Gastroesophageal sphincter (tissue), 4 donors: Measurements from ENCODE around the gene RIT1. TPM values are rescaled to one million over a fixed set of nuclear protein-coding genes. Genes with fewer than 3 reads are reported as not detected.

ENCODE experiments used
- ATAC-seq: fragments of 150-250 bp; one replicate; pipeline ENCODE4 v1.9.1; 2016; ENCODE audit warnings: mild to moderate bottlenecking, moderate library complexity
- H3K27ac ChIP-seq, 4 donors: fragments of 200-600 bp; sonication (generic) in 3 of 4; 1 replicate in 3 of 4; 2 replicates in 1 of 4; pipeline ENCODE4 v1.5.1; 2016 to 2019
- H3K27me3 ChIP-seq: fragments of 200-600 bp; sonication (generic); one replicate; pipeline ENCODE4 v1.5.1; 2019
- H3K36me3 ChIP-seq, 2 donors: fragments of 200-600 bp; sonication (generic); one replicate each; pipeline ENCODE4 v1.5.1; 2019; ENCODE audit warnings: control low read depth in 1 of 2
- H3K4me1 ChIP-seq, 3 donors: fragments of 200-600 bp; sonication (generic); 1 replicate in 2 of 3; 2 replicates in 1 of 3; pipeline ENCODE4 v1.5.1; 2016 to 2019; ENCODE audit warnings: control low read depth in 2 of 3
- H3K4me3 ChIP-seq, 2 donors: fragments of 200-600 bp; sonication (generic); one replicate each; pipeline ENCODE4 v1.5.1; 2019; ENCODE audit warnings: mild to moderate bottlenecking in 1 of 2, moderate library complexity in 1 of 2
- H3K9me3 ChIP-seq, 3 donors: fragments of 200-600 bp; sonication (generic); one replicate each; pipeline ENCODE4 v1.5.1; 2017 to 2019; ENCODE audit warnings: control low read depth in 2 of 3
- EP300 ChIP-seq: sonication (generic); formaldehyde crosslinking; IDR thresholded peaks from one replicate; pipeline ENCODE4 v1.6.1; 2017; ENCODE audit warnings: antibody characterized with exemption, mild to moderate bottlenecking
- POLR2A ChIP-seq, 2 donors: fragments of 450-650 bp; IDR thresholded peaks; one replicate each; pipeline ENCODE4 v1.6.1; 2017; ENCODE audit warnings: antibody characterized with exemption in 2 of 2, mild to moderate bottlenecking in 2 of 2, moderate library complexity in 1 of 2
- POLR2AphosphoS5 ChIP-seq: sonication (generic); formaldehyde crosslinking; IDR thresholded peaks from one replicate; pipeline ENCODE4 v1.6.1; 2017; ENCODE audit warnings: antibody characterized with exemption
- WGBS, 2 donors: methylation state at CpG; one replicate each; pipeline ENCODE4 v1.1.5; 2018; ENCODE audit warnings: low coverage in 1 of 2; 5-methylcytosine and 5-hydroxymethylcytosine counted together
- total RNA-seq, 4 donors: library from RNA; depleted of rRNA; stranded (reverse); fragments of >200 nt; gene quantifications; one replicate each; pipeline ENCODE4 v1.1.0, GENCODE V29; 2016
- TF ChIP-seq, protein P1 (sequence below), 4 experiments: fragments of 200-600 bp in 2 of 4; fragments of 450-650 bp in 2 of 4; sonication (generic) in 1 of 4; IDR thresholded peaks; one replicate each; pipeline ENCODE4 v1.5.1; 2017 to 2019; ENCODE audit warnings: antibody characterized with exemption in 4 of 4, mild to moderate bottlenecking in 2 of 4, moderate library complexity in 2 of 4

RIT1 gene
- total RNA-seq, 4 donors from 2014 or later, result 25.0 to 37.1 (median 30.0) TPM

DNA sequence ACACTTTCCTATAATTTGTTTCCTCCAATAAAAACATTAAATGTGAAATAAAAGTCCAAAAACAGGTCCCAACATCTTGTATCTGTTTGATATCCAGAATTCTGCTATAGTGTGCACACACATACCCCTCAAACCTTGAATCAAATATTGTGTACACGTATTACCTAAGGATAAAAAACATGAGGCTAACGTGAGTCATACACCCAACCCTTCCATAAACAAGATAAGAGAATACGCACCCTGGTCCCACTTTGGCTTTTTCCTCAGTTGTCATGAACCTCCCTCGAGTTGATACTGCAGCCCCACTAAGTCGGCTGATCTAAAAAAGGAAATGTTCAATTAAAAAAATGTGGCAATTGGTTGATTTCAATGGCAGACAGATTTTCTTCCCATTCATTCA, 17.9 kb upstream of the RIT1 start:
- Histone ChIP-seq H3K9me3 (no peaks in the 10 kb centered on the region), H3K27ac (no peak overlapping the region), H3K4me1 (peaks cover 11 to 50% (median 32%) of the 10 kb centered on the region in 3 donors), H3K36me3 (peaks cover 2 to 90% of the 10 kb centered on the region in 2 donors), H3K27me3 (no peaks in the 10 kb centered on the region), H3K4me3 (no peak overlapping the region)
- ATAC-seq, result no peak
- TF ChIP-seq, protein P1, sequence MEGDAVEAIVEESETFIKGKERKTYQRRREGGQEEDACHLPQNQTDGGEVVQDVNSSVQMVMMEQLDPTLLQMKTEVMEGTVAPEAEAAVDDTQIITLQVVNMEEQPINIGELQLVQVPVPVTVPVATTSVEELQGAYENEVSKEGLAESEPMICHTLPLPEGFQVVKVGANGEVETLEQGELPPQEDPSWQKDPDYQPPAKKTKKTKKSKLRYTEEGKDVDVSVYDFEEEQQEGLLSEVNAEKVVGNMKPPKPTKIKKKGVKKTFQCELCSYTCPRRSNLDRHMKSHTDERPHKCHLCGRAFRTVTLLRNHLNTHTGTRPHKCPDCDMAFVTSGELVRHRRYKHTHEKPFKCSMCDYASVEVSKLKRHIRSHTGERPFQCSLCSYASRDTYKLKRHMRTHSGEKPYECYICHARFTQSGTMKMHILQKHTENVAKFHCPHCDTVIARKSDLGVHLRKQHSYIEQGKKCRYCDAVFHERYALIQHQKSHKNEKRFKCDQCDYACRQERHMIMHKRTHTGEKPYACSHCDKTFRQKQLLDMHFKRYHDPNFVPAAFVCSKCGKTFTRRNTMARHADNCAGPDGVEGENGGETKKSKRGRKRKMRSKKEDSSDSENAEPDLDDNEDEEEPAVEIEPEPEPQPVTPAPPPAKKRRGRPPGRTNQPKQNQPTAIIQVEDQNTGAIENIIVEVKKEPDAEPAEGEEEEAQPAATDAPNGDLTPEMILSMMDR (IDR thresholded peaks at IDR 0.05), result no peak
- TF ChIP-seq EP300, result no peak
- TF ChIP-seq POLR2A (IDR thresholded peaks at IDR 0.05), result no peak
- TF ChIP-seq POLR2AphosphoS5, result no peak
- WGBS, 2 donors, result 45 to 60% methylated on average over 2 to 5 of the region's 5 CpGs

- H3K9me3 ChIP-seq, result no peaks in the 10 kb centered on the region
- TF ChIP-seq POLR2A (IDR thresholded peaks at IDR 0.05) (no peak), EP300 (no peak), POLR2AphosphoS5 (no peak)
- TF ChIP-seq, protein P1 (IDR thresholded peaks at IDR 0.05), result no peak
- H3K36me3 ChIP-seq, result peaks cover 9 to 98% of the 10 kb centered on the region in 2 donors
- H3K4me1 ChIP-seq, result peaks cover 0 to 21% (median 4%) of the 10 kb centered on the region in 3 donors
- no peak overlapping the region for H3K4me3 ChIP-seq
- H3K27ac ChIP-seq, result no peak overlapping the region
- no peak for ATAC-seq
- WGBS, 2 donors, result 79 to 100% methylated on average over 1 to 2 of the region's 2 CpGs
- H3K27me3 ChIP-seq, result no peaks in the 10 kb centered on the region
Measured at GRCh38 chr1:155925506-155925905, 14.4 kb upstream of the RIT1 start.

DNA sequence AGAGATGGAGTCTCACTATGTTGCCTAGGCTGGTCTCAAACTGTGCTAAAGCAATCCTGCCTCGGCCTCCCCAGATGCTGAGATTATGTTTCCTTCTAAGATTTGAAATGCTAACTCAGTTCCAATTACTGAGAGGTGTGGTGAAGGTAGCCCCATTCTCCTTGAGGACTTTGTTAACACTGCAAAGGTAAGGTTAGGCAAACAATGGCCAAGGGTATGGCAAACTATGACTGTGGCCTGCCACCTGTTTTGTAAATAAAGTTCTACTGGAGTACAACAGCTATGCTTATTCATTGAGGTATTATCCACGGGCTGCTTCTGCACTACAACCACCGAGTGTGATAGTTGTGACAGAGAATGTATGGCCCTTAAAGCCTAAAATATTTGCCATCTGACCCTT, 9.6 kb upstream of the RIT1 start:
- TF ChIP-seq, protein P1 (IDR thresholded peaks at IDR 0.05), result no peak
- TF ChIP-seq POLR2AphosphoS5 (no peak), EP300 (no peak), POLR2A (IDR thresholded peaks at IDR 0.05) (no peak)
- Histone ChIP-seq H3K4me3 (no peak overlapping the region), H3K4me1 (peaks cover 0 to 4% (median 0%) of the 10 kb centered on the region in 3 donors), H3K9me3 (no peaks in the 10 kb centered on the region), H3K27ac (no peak overlapping the region), H3K36me3 (peaks cover 17 to 100% of the 10 kb centered on the region in 2 donors), H3K27me3 (no peaks in the 10 kb centered on the region)
- no peak for ATAC-seq
- 96 to 100% methylated on average over 1 to 3 of the region's 3 CpGs for WGBS, 2 donors

DNA sequence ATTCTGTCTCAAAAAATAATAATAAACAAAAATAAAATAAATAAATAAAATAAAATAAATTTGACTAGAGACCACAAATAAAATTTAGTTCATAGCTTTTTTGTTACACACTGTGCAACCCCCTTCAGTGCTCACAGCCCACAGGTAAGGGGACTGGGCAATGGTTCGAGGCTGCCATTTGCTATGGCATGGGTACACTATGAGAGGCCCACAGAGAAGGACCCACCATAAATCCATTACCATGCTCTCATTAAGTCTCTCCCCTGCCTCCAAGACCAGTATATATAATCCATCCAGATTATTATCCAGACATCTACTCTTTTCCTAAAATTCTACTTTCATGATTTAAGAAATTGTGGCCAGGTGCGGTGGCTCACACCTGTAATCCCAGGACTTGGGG, 8.7 kb upstream of the RIT1 start:
- Histone ChIP-seq H3K27ac (no peak overlapping the region), H3K9me3 (no peaks in the 10 kb centered on the region), H3K27me3 (no peaks in the 10 kb centered on the region), H3K4me1 (peaks cover 0 to 4% (median 0%) of the 10 kb centered on the region in 3 donors), H3K4me3 (no peak overlapping the region), H3K36me3 (peaks cover 17 to 100% of the 10 kb centered on the region in 2 donors)
- no peak for ATAC-seq
- TF ChIP-seq EP300 (no peak), POLR2A (IDR thresholded peaks at IDR 0.05) (no peak), POLR2AphosphoS5 (no peak)
- TF ChIP-seq, protein P1 (IDR thresholded peaks at IDR 0.05), result no peak
- WGBS, 2 donors, result 100% methylated on average over 1 of the region's 2 CpGs

- peaks cover 0 to 4% (median 0%) of the 10 kb centered on the region in 3 donors for H3K4me1 ChIP-seq
- 50 to 59% methylated on average over 2 of the region's 3 CpGs for WGBS, 2 donors
- no peak for ATAC-seq
- H3K9me3 ChIP-seq, result no peaks in the 10 kb centered on the region
- no peaks in the 10 kb centered on the region for H3K27me3 ChIP-seq
- no peak overlapping the region for H3K4me3 ChIP-seq
- no peak overlapping the region for H3K27ac ChIP-seq
- TF ChIP-seq, protein P1 (IDR thresholded peaks at IDR 0.05), result no peak
- TF ChIP-seq POLR2AphosphoS5 (no peak), POLR2A (IDR thresholded peaks at IDR 0.05) (no peak)
- peaks cover 26 to 100% of the 10 kb centered on the region in 2 donors for H3K36me3 ChIP-seq
Measured at GRCh38 chr1:155918660-155919059, 7.5 kb upstream of the RIT1 start.
